PC-3 (cell line): ENCODE results near the gene NPFFR1. TPM values are rescaled to one million over a fixed set of nuclear protein-coding genes. Genes with fewer than 3 reads are reported as not detected.

Experiments
- ATAC-seq: fragments of 200-7000 bp; cut with Tn5 transposase; 2 replicates; pipeline ENCODE4 v1.9.1; 2020; ENCODE audit warnings: mild to moderate bottlenecking, moderate library complexity
- BruUV-seq: library from RNA; stranded (reverse); fragments of 400-500 nt; replicated peaks from 2 replicates; lab custom pipeline; 2021; lab: Mats Ljungman, UMichigan
- CTCF ChIA-PET: fragments of 300-600 bp; sonication (Branson Sonifier 250); formaldehyde crosslinking; loops from one replicate; lab custom pipeline; 2022; ENCODE audit warnings: antibody characterized with exemption; lab: Charles Lee
- POLR2A ChIA-PET: fragments of 300-600 bp; sonication (Branson Sonifier 250); formaldehyde crosslinking; loops from one replicate; lab custom pipeline; 2022; ENCODE audit warnings: antibody characterized with exemption; ENCODE audit not compliant: unreplicated experiment; lab: Charles Lee
- DNase-seq: peaks from one replicate; pipeline ENCODE4 v3.0.0-alpha.2; 2015
- H2AFZ ChIP-seq: fragments of 300-600 bp; sonication (generic); 2 replicates; pipeline ENCODE4 v1.6.0; 2016; ENCODE audit warnings: antibody characterized with exemption, low read length
- H3F3A ChIP-seq: fragments of 300-600 bp; sonication (generic); one replicate; pipeline ENCODE4 v1.6.0; 2017; ENCODE audit warnings: antibody characterized with exemption, low read length, control low read depth, mild to moderate bottlenecking; ENCODE audit not compliant: unreplicated experiment
- H3K27ac ChIP-seq: fragments of 300-600 bp; sonication (generic); 2 replicates; pipeline ENCODE4 v1.5.1; 2016; ENCODE audit warnings: mild to moderate bottlenecking, low read length
- H3K27me3 ChIP-seq: fragments of 300-600 bp; sonication (generic); 2 replicates; pipeline ENCODE4 v1.6.1; 2016; ENCODE audit warnings: low read length, mixed read lengths
- H3K36me3 ChIP-seq: fragments of 300-600 bp; sonication (generic); 2 replicates; pipeline ENCODE4 v1.6.1; 2016; ENCODE audit warnings: low read depth, mixed run types, low read length, mixed read lengths
- H3K4me1 ChIP-seq: fragments of 300-600 bp; sonication (generic); 2 replicates; pipeline ENCODE4 v1.5.1; 2016; ENCODE audit warnings: low read length; ENCODE audit not compliant: insufficient read depth
- H3K4me2 ChIP-seq: fragments of 300-600 bp; sonication (generic); 2 replicates; pipeline ENCODE4 v1.6.0; 2016; ENCODE audit warnings: low read length
- H3K4me3 ChIP-seq: fragments of 300-600 bp; sonication (generic); 2 replicates; pipeline ENCODE4 v1.5.1; 2016; ENCODE audit warnings: mild to moderate bottlenecking, low read length, mixed read lengths
- H3K79me2 ChIP-seq: fragments of 300-600 bp; sonication (generic); 2 replicates; pipeline ENCODE4 v1.6.1; 2017; ENCODE audit warnings: low read length, mixed read lengths
- H3K9ac ChIP-seq: fragments of 300-600 bp; sonication (generic); 2 replicates; pipeline ENCODE4 v1.6.0; 2016; ENCODE audit warnings: mild to moderate bottlenecking, low read length
- H3K9me2 ChIP-seq: fragments of 300-600 bp; sonication (generic); replicated peaks from 2 replicates; pipeline ENCODE4 v1.6.1; 2016; ENCODE audit warnings: mixed run types, low read length, mixed read lengths
- H3K9me3 ChIP-seq: fragments of 300-600 bp; sonication (generic); 2 replicates; pipeline ENCODE4 v1.6.1; 2016; ENCODE audit warnings: low read length, mixed read lengths
- H4K20me1 ChIP-seq: fragments of 300-600 bp; sonication (generic); 2 replicates; pipeline ENCODE4 v1.6.1; 2016; ENCODE audit warnings: low read length, mixed read lengths
- CTCF ChIP-seq: fragments of 300-600 bp; sonication (generic); conservative IDR thresholded peaks from 2 replicates; pipeline ENCODE4 v1.5.1; 2017; ENCODE audit warnings: antibody characterized with exemption, low read depth, mild to moderate bottlenecking, low read length
- EZH2 ChIP-seq: fragments of 300-600 bp; sonication (generic); IDR thresholded peaks from one replicate; pipeline ENCODE4 v1.6.1; 2017; ENCODE audit warnings: antibody characterized with exemption, mild to moderate bottlenecking, low read length; ENCODE audit not compliant: unreplicated experiment
- EZH2phosphoT487 ChIP-seq: fragments of 300-600 bp; sonication (generic); IDR thresholded peaks from 2 replicates; pipeline ENCODE4 v1.6.1; 2018; ENCODE audit warnings: mild to moderate bottlenecking, antibody characterized with exemption, low read length, borderline replicate concordance
- intact Hi-C: fragments of 100-400 bp; cut with micrococcal nuclease; formaldehyde crosslinking; loops from 2 replicates; pipeline ENCODE4 v1.9.0; 2023
- total RNA-seq: library from RNA; depleted of rRNA; stranded (reverse); fragments of >200 nt; gene quantifications from 2 replicates; pipeline ENCODE4 v1.2.3, GENCODE V29; 2014

Gene NPFFR1
- total RNA-seq, 1 experiment from 2014 or later, result not detected

GRCh38 chr10:70234668-70235447 lies 48.9 kb downstream of the NPFFR1 start:
- H2AFZ ChIP-seq, result no peak overlapping the region
- no peaks in the 10 kb centered on the region for H3F3A ChIP-seq
- H3K4me3 ChIP-seq, result no peak overlapping the region
- TF ChIP-seq EZH2, result no peak
- TF ChIP-seq EZH2phosphoT487, result no peak
- no peak for TF ChIP-seq CTCF
- ChIA-PET POLR2A (no interaction called here), CTCF (no interaction called here)
- no peaks in the 10 kb centered on the region for H3K9me2 ChIP-seq
- no TSS peak for BruUV-seq
- H3K9ac ChIP-seq, result no peak overlapping the region
- H3K27me3 ChIP-seq, result no peaks in the 10 kb centered on the region
- H4K20me1 ChIP-seq, result peaks cover 19% of the 10 kb centered on the region
- intact Hi-C loops, result no loop called here
- H3K4me1 ChIP-seq, result peaks cover 15% of the 10 kb centered on the region
- no peak for DNase-seq
- ATAC-seq, result no peak
- no peaks in the 10 kb centered on the region for H3K9me3 ChIP-seq
- H3K36me3 ChIP-seq, result no peaks in the 10 kb centered on the region; the same call in 1 of the 2 replicates
- no peak overlapping the region for H3K4me2 ChIP-seq
- H3K27ac ChIP-seq, result no peak overlapping the region
- peaks cover 33% of the 10 kb centered on the region for H3K79me2 ChIP-seq

GRCh38 chr10:70233939-70234300 lies 49.9 kb downstream of the NPFFR1 start:
- no peak for DNase-seq
- H3K4me3 ChIP-seq, result peak overlapping the region; percentile 91
- POLR2A ChIA-PET, result interaction anchor here (1.1 kb wide), 1 partner anchor 63 kb away, joined by 28 read pairs; the partner anchor contains the start of gene SAR1A
- intact Hi-C loops, result loop anchor here (1.0 to 2.0 kb wide), 4 partner anchors 33 to 148 kb away; partner anchors contain the start of genes LRRC20 and SAR1A
- H3K79me2 ChIP-seq, result peaks cover 43% of the 10 kb centered on the region
- peaks cover 26% of the 10 kb centered on the region for H4K20me1 ChIP-seq
- peak overlapping the region; percentile 90 for H2AFZ ChIP-seq
- no peaks in the 10 kb centered on the region for H3K27me3 ChIP-seq
- BruUV-seq, result no TSS peak
- TF ChIP-seq EZH2phosphoT487, result no peak
- TF ChIP-seq EZH2, result no peak
- no peak for TF ChIP-seq CTCF
- peak overlapping the region; percentile 97 for H3K9ac ChIP-seq
- H3K27ac ChIP-seq, result peak overlapping the region; percentile 58
- no peak for ATAC-seq
- peaks cover 9% of the 10 kb centered on the region for H3K36me3 ChIP-seq
- CTCF ChIA-PET, result interaction anchor here (0.6 to 2.8 kb wide), 6 partner anchors 12 to 154 kb away, joined by 3 to 25 read pairs (median 4); no protein-coding TSS in a partner anchor
- peaks cover 23% of the 10 kb centered on the region for H3K4me1 ChIP-seq
- H3K9me3 ChIP-seq, result no peaks in the 10 kb centered on the region
- no peaks in the 10 kb centered on the region for H3F3A ChIP-seq
- no peaks in the 10 kb centered on the region for H3K9me2 ChIP-seq
- peak overlapping the region; percentile 90 for H3K4me2 ChIP-seq
